BE2C (cell line): ENCODE data around the gene CALM1.

Experiments
- DNase-seq: peaks from one replicate; pipeline ENCODE4 v3.0.0-alpha.2; 2020
- H3K27me3 ChIP-seq: fragments of 250-450 bp; sonication (Bioruptor Pico); 2 replicates; pipeline ENCODE4 v1.5.1; 2020; ENCODE audit warnings: mild to moderate bottlenecking
- H3K36me3 ChIP-seq: fragments of 250-450 bp; sonication (Bioruptor Pico); 2 replicates; pipeline ENCODE4 v1.5.1; 2020; ENCODE audit warnings: mild to moderate bottlenecking
- H3K4me1 ChIP-seq: fragments of 250-450 bp; sonication (Bioruptor Pico); 2 replicates; pipeline ENCODE4 v1.5.1; 2020
- H3K4me3 ChIP-seq: 2 replicates; pipeline ENCODE4 v1.5.1; 2011; ENCODE audit warnings: low read depth, low read length
- H3K9me3 ChIP-seq: fragments of 250-450 bp; sonication (Bioruptor Pico); 2 replicates; pipeline ENCODE4 v1.5.1; 2020
- CTCF ChIP-seq: IDR thresholded peaks from 2 replicates; pipeline ENCODE4 v1.5.1; 2012; ENCODE audit warnings: mild to moderate bottlenecking, low read depth, low read length

The CALM1 gene

GRCh38 chr14:90421632-90422020 lies 24.8 kb downstream of the CALM1 start:
- no peak for DNase-seq
- H3K4me1 ChIP-seq: peaks cover 2% of the 10 kb centered on the region; the same call in 1 of the 2 replicates
- no peaks in the 10 kb centered on the region for H3K36me3 ChIP-seq
- no peaks in the 10 kb centered on the region for H3K27me3 ChIP-seq
- TF ChIP-seq CTCF: no peak
- H3K4me3 ChIP-seq: no peak overlapping the region
- no peaks in the 10 kb centered on the region for H3K9me3 ChIP-seq

GRCh38 chr14:90423166-90423565 lies 26.3 kb downstream of the CALM1 start:
- no peak for DNase-seq
- Histone ChIP-seq H3K36me3 (no peaks in the 10 kb centered on the region), H3K4me3 (no peak overlapping the region), H3K27me3 (no peaks in the 10 kb centered on the region), H3K4me1 (peaks cover 8% of the 10 kb centered on the region), H3K9me3 (no peaks in the 10 kb centered on the region)
- no peak for TF ChIP-seq CTCF

DNA sequence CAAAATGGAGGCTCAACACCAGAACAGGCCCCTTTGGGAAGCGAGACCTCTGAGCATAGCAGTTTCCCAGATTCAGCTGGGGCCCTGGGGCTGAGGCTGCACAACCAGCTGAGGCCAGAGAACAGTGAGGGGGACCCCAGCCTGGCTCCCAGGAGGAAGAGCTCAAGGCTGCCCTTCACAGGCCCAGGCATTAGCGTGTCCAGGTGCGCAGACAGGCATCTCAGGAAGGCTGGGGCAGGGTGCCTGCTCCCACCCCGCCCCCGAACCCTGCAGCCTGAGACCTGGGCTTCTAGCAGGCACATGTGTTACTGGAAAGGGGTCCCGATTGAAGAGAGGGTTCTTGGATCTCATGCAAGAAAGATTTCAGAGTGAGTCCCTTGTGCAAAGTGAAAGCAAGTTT lies 27.2 kb downstream of the CALM1 start:
- no peak for TF ChIP-seq CTCF
- no peak for DNase-seq
- no peak overlapping the region for H3K4me3 ChIP-seq
- no peaks in the 10 kb centered on the region for H3K9me3 ChIP-seq
- H3K4me1 ChIP-seq: peaks cover 8% of the 10 kb centered on the region
- no peaks in the 10 kb centered on the region for H3K36me3 ChIP-seq
- H3K27me3 ChIP-seq: no peaks in the 10 kb centered on the region

- H3K4me3 ChIP-seq: no peak overlapping the region
- H3K9me3 ChIP-seq: no peaks in the 10 kb centered on the region
- H3K36me3 ChIP-seq: no peaks in the 10 kb centered on the region
- peaks cover 8% of the 10 kb centered on the region for H3K4me1 ChIP-seq
- no peak for DNase-seq
- no peak for TF ChIP-seq CTCF
- H3K27me3 ChIP-seq: no peaks in the 10 kb centered on the region
These were observed 28.0 kb downstream of the CALM1 start for GRCh38 chr14:90424686-90425372.

- no peaks in the 10 kb centered on the region for H3K36me3 ChIP-seq
- H3K9me3 ChIP-seq: no peaks in the 10 kb centered on the region
- no peak for DNase-seq
- TF ChIP-seq CTCF: no peak
- no peak overlapping the region for H3K4me3 ChIP-seq
- peaks cover 8% of the 10 kb centered on the region for H3K4me1 ChIP-seq
- no peaks in the 10 kb centered on the region for H3K27me3 ChIP-seq
These were observed 28.6 kb downstream of the CALM1 start for GRCh38 chr14:90425373-90425879.

- Histone ChIP-seq H3K4me3 (no peak overlapping the region), H3K4me1 (peaks cover 8% of the 10 kb centered on the region), H3K9me3 (no peaks in the 10 kb centered on the region), H3K36me3 (no peaks in the 10 kb centered on the region), H3K27me3 (no peaks in the 10 kb centered on the region)
- DNase-seq: no peak
- TF ChIP-seq CTCF: no peak
These were observed 29.3 kb downstream of the CALM1 start for GRCh38 chr14:90426031-90426540.
